GM23248 (cell line): Measurements from ENCODE around the gene PDE4B. TPM values are rescaled to one million over a fixed set of nuclear protein-coding genes. Genes with fewer than 3 reads are reported as not detected.

Experiments
- DNase-seq: peaks from one replicate; pipeline ENCODE4 v3.0.0-alpha.2; 2015
- H2AFZ ChIP-seq: fragments of 200-600 bp; sonication (generic); 2 replicates; pipeline ENCODE4 v1.6.1; 2016; ENCODE audit warnings: antibody characterized with exemption
- H3F3A ChIP-seq: fragments of 200-600 bp; sonication (generic); 2 replicates; pipeline ENCODE4 v1.6.1; 2016; ENCODE audit warnings: mild to moderate bottlenecking, antibody characterized with exemption, mixed run types; ENCODE audit not compliant: insufficient read depth
- H3K27ac ChIP-seq: fragments of 200-600 bp; sonication (generic); 2 replicates; pipeline ENCODE4 v1.5.1; 2016; ENCODE audit warnings: mild to moderate bottlenecking
- H3K27me3 ChIP-seq: fragments of 200-600 bp; sonication (generic); replicated peaks from 2 replicates; pipeline ENCODE4 v1.6.1; 2016; ENCODE audit warnings: mild to moderate bottlenecking; ENCODE audit not compliant: insufficient read depth
- H3K36me3 ChIP-seq: fragments of 200-600 bp; sonication (generic); 2 replicates; pipeline ENCODE4 v1.6.1; 2016; ENCODE audit warnings: low read depth, mild to moderate bottlenecking
- H3K4me1 ChIP-seq: fragments of 200-600 bp; sonication (generic); 2 replicates; pipeline ENCODE4 v1.6.1; 2016; ENCODE audit warnings: mild to moderate bottlenecking; ENCODE audit not compliant: insufficient read depth
- H3K4me2 ChIP-seq: fragments of 200-600 bp; sonication (generic); one replicate; pipeline ENCODE4 v1.6.1; 2016; ENCODE audit warnings: mild to moderate bottlenecking; ENCODE audit not compliant: unreplicated experiment
- H3K4me3 ChIP-seq: fragments of 200-600 bp; sonication (generic); 2 replicates; pipeline ENCODE4 v1.5.1; 2016; ENCODE audit warnings: mild to moderate bottlenecking
- H3K79me2 ChIP-seq: fragments of 200-600 bp; sonication (generic); 2 replicates; pipeline ENCODE4 v1.6.1; 2016; ENCODE audit warnings: mild to moderate bottlenecking; ENCODE audit not compliant: insufficient read depth
- H3K9ac ChIP-seq: fragments of 200-600 bp; sonication (generic); 2 replicates; pipeline ENCODE4 v1.6.1; 2016; ENCODE audit warnings: mild to moderate bottlenecking
- H3K9me2 ChIP-seq: fragments of 200-600 bp; sonication (generic); 2 replicates; pipeline ENCODE4 v1.6.1; 2016; ENCODE audit warnings: mixed run types, mild to moderate bottlenecking, moderate library complexity; ENCODE audit not compliant: insufficient read depth
- H3K9me3 ChIP-seq: fragments of 200-600 bp; sonication (generic); one replicate; pipeline ENCODE4 v1.6.1; 2017; ENCODE audit warnings: low read depth
- H4K20me1 ChIP-seq: fragments of 200-600 bp; sonication (generic); 2 replicates; pipeline ENCODE4 v1.6.0; 2016; ENCODE audit not compliant: insufficient read depth
- EZH2 ChIP-seq: fragments of 200-600 bp; sonication (generic); IDR thresholded peaks from 2 replicates; pipeline ENCODE4 v1.6.1; 2018; ENCODE audit warnings: antibody characterized with exemption, mild to moderate bottlenecking; ENCODE audit not compliant: insufficient read depth, poor library complexity, severe bottlenecking
- EZH2phosphoT487 ChIP-seq: fragments of 200-600 bp; sonication (generic); IDR thresholded peaks from 2 replicates; pipeline ENCODE4 v1.6.1; 2018; ENCODE audit warnings: antibody characterized with exemption, moderate library complexity, mild to moderate bottlenecking, low read depth; ENCODE audit not compliant: insufficient read depth
- WGBS, 2 experiments: methylation state at CpG; one replicate each; pipeline ENCODE4 v1.1.6; 2015 to 2017; ENCODE audit warnings: low lambda C conversion rate in 2 of 2, low coverage in 1 of 2; ENCODE audit errors: missing lambda C conversion rate in 2 of 2; 5-methylcytosine and 5-hydroxymethylcytosine counted together
- in situ Hi-C: fragments of 300-500 bp; cut with MboI; formaldehyde crosslinking; loops from 2 replicates; pipeline ENCODE4 v1.15.0; 2020
- polyA plus RNA-seq: library from polyadenylated mRNA; unstranded; fragments of >200 nt; fragmentation: Nextera tagmentation; extraction: Ambion mirVana; gene quantifications from 2 replicates; pipeline ENCODE4 v1.2.1, GENCODE V29; 2016
- total RNA-seq: library from RNA; depleted of rRNA; stranded (reverse); fragments of >200 nt; shearing (Covaris generic); gene quantifications from 2 replicates; pipeline ENCODE4 v1.2.3, GENCODE V29; 2014

Gene PDE4B
- total and polyA plus RNA-seq, 2 experiments from 2014 or later = 19.9 to 36.2 TPM

DNA sequence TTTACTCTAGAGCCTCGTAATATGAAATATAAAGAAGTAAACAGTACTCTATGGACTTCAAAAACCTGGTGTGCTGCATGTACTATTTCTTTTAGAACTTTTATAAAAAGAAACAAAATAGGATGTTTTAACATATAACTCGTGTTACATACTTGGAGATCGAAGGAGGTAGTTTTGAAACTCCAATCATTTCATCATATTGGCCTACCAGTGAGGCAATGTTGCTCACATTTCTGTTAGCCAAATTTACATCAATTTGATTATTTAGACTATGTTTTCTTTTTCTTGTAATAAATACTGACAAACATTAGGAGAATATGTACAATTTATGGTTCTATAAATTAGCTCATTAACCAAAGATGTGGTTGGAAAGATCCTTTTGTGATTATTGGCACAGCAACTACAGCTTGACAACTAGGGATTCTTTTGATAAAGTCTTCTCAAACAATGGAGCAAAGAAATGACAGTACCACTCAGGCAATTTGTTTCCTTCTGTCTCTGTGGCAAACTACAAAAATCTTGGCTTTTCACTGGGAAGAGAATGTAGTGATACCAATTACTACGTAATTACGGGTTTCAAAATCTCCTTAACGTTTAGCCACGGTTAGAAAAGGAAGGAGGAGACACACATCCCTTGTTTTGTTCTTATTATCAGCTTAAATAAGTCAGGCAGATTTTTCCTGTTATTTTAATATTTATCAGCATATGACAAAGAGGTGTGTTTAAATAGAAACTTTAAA is 474.7 kb downstream of the PDE4B start:
- no peaks in the 10 kb centered on the region for H3K79me2 ChIP-seq
- no peaks in the 10 kb centered on the region for H3K9me2 ChIP-seq
- H3K27me3 ChIP-seq = no peaks in the 10 kb centered on the region
- no peak for DNase-seq
- H3K9me3 ChIP-seq = no peaks in the 10 kb centered on the region
- 83 to 85% methylated on average over 7 of the region's 7 CpGs for WGBS, 2 experiments
- H3K36me3 ChIP-seq = no peaks in the 10 kb centered on the region
- peak overlapping the region; percentile 15 for H3K4me3 ChIP-seq
- in situ Hi-C loops = no loop called here
- peaks cover 66% of the 10 kb centered on the region for H3F3A ChIP-seq
- peak overlapping the region; percentile 80 for H3K27ac ChIP-seq
- peak overlapping the region; percentile 51 for H3K9ac ChIP-seq
- H2AFZ ChIP-seq = peak overlapping the region; percentile 56
- TF ChIP-seq EZH2phosphoT487 (no peak), EZH2 (no peak)
- peaks cover 75% of the 10 kb centered on the region for H3K4me1 ChIP-seq
- no peaks in the 10 kb centered on the region for H4K20me1 ChIP-seq
- peak overlapping the region; percentile 55 for H3K4me2 ChIP-seq

GRCh38 chr1:66269222-66269621 is 476.5 kb downstream of the PDE4B start:
- no peaks in the 10 kb centered on the region for H3K36me3 ChIP-seq
- H3K9me2 ChIP-seq = no peaks in the 10 kb centered on the region
- H3K4me1 ChIP-seq = peaks cover 79% of the 10 kb centered on the region
- H3K27ac ChIP-seq = 0 out of 2 replicates have a peak overlapping the region, but pooled peaks have one; percentile 1
- in situ Hi-C loops = no loop called here
- no peaks in the 10 kb centered on the region for H3K79me2 ChIP-seq
- H4K20me1 ChIP-seq = no peaks in the 10 kb centered on the region
- H3K9ac ChIP-seq = no peak overlapping the region
- no peaks in the 10 kb centered on the region for H3K9me3 ChIP-seq
- H3F3A ChIP-seq = peaks cover 65% of the 10 kb centered on the region
- 58 to 69% methylated on average over 5 of the region's 5 CpGs for WGBS, 2 experiments
- H3K4me2 ChIP-seq = no peak overlapping the region
- DNase-seq = no peak
- TF ChIP-seq EZH2phosphoT487 = no peak
- no peak for TF ChIP-seq EZH2
- H3K4me3 ChIP-seq = no peak overlapping the region
- peak overlapping the region; percentile 54 for H2AFZ ChIP-seq
- H3K27me3 ChIP-seq = no peaks in the 10 kb centered on the region

DNA sequence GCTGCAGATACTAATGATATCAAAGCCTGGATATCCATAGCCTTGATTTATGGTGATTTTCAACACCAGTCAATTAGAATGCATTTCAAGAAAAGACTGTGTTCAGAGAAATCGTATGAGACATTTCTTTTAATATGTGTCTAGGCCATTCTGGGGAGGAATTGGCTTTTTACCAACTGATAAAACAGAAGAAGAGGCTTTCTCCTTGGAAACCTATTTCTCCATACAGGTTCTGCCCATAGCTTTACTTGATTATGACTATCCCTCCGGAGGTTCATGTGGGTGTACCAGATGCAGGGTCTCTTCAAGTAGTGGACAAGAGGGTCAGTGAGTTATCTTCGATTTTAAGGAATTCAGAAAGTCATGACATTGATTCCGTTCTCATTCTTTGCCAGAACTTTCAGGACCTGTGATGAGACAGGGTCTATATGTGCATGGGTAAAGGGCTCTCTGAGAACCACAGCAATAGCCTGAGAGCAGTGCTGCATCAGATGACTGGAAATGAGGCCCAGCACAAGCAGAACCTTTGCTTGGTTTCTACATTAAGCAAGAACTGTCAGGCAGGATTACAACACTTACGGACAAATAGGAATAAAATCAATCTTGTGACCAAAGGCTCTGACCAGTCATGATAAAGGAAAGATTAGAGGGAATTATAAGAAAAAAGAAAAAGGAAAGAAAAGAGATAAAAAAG is 477.6 kb downstream of the PDE4B start:
- no peaks in the 10 kb centered on the region for H3K36me3 ChIP-seq
- no peaks in the 10 kb centered on the region for H3K9me3 ChIP-seq
- H3K4me1 ChIP-seq = peaks cover 84% of the 10 kb centered on the region
- no peaks in the 10 kb centered on the region for H3K9me2 ChIP-seq
- DNase-seq = peak; percentile 68
- no peak overlapping the region for H3K4me2 ChIP-seq
- H3K79me2 ChIP-seq = no peaks in the 10 kb centered on the region
- H2AFZ ChIP-seq = peak overlapping the region; percentile 52
- H3K9ac ChIP-seq = peak overlapping the region; percentile 58
- in situ Hi-C loops = no loop called here
- H3K4me3 ChIP-seq = no peak overlapping the region
- no peaks in the 10 kb centered on the region for H4K20me1 ChIP-seq
- H3F3A ChIP-seq = peaks cover 65% of the 10 kb centered on the region
- no peak for TF ChIP-seq EZH2
- no peak for TF ChIP-seq EZH2phosphoT487
- no peaks in the 10 kb centered on the region for H3K27me3 ChIP-seq
- WGBS, 2 experiments = 64 to 67% methylated on average over 5 of the region's 5 CpGs
- peak overlapping the region; percentile 100 for H3K27ac ChIP-seq

- peak overlapping the region; percentile 62 for H3K4me3 ChIP-seq
Measured at GRCh38 chr1:66271216-66271903, 478.7 kb downstream of the PDE4B start.

More at GRCh38 chr1:66271216-66271903, 478.7 kb downstream of the PDE4B start:
- WGBS, 2 experiments = 0 to 2% methylated on average over 8 of the region's 8 CpGs
- Histone ChIP-seq H3F3A (peaks cover 54% of the 10 kb centered on the region), H3K27ac (peak overlapping the region; percentile 100), H4K20me1 (no peaks in the 10 kb centered on the region), H3K9me2 (no peaks in the 10 kb centered on the region), H3K36me3 (no peaks in the 10 kb centered on the region), H3K4me1 (peaks cover 73% of the 10 kb centered on the region), H2AFZ (peak overlapping the region; percentile 52), H3K27me3 (no peaks in the 10 kb centered on the region), H3K4me2 (peak overlapping the region; percentile 88), H3K9me3 (no peaks in the 10 kb centered on the region), H3K79me2 (no peaks in the 10 kb centered on the region), H3K9ac (peak overlapping the region; percentile 95)
- peak; percentile 99 for DNase-seq
- in situ Hi-C loops = no loop called here
- TF ChIP-seq EZH2 (no peak), EZH2phosphoT487 (0 out of 2 replicates have a peak, but pooled peaks have one; percentile 53)
